Erythroblast (primary cell): ENCODE data around the gene RBM19.
A peak's percentile ranks its signal among the peaks of the same experiment; 100 is the strongest.
"Not testable (repeated sequence)": the region's sequence is repeated elsewhere in the genome, so short reads cannot be mapped to it uniquely, and the experiment has no call there.

Source experiments
- DNase-seq, 2 experiments: peaks; one replicate each; lab custom pipeline; 2025; lab: John Stamatoyannopoulos, UW
- GATA1 ChIP-seq: IDR thresholded peaks from 2 replicates; pipeline ENCODE4 v1.6.1; 2011; ENCODE audit warnings: low read depth, mild to moderate bottlenecking, control low read depth, low read length, moderate library complexity
- POLR2A ChIP-seq: IDR thresholded peaks from 2 replicates; pipeline ENCODE4 v1.6.1; 2011; ENCODE audit warnings: mild to moderate bottlenecking, low read length

The RBM19 gene

DNA sequence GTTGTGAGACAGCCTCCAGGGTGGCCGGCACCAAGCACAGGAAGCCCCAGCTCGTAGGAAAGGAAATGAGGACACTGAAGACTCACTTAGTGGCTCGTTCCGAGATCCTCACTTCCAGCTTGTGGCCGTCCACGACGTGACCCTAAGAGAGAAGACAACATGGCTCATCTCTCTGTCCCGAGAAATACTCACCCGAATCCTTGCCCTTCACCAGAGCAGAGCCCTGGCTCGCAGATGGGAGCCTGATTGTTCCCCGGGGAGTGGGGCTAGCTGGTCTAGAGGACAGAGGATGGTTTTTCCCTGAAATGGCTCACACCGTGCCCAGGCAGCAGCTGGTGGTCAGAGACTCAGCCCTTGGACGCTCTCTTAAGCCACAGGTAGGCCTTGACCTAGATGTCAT, 47.8 kb downstream of the RBM19 start:
- TF ChIP-seq POLR2A (no peak), GATA1 (no peak)

DNA sequence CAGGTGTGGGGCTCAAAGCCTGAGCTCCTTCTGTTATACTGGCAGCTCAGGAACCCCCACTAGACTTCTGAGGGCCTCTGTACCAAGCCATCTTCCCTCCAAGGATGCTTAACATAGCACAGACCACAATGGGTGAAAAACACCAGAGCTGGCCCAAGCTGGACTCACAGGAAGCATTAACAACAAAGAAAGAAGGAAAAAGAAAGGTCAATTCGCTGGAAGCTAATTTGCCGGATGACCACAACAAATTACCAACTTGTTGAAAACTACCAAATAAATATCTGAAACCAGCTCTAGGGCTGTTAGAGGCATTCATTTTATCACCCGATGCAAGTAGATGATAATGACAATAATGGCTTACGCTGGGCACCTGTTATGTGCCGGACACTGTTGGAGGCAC, 48.7 kb downstream of the RBM19 start:
- DNase-seq: no peak
- TF ChIP-seq POLR2A (no peak), GATA1 (no peak)

More for the DNA sequence above, 47.8 kb downstream of the RBM19 start:
- no peak for DNase-seq

DNA sequence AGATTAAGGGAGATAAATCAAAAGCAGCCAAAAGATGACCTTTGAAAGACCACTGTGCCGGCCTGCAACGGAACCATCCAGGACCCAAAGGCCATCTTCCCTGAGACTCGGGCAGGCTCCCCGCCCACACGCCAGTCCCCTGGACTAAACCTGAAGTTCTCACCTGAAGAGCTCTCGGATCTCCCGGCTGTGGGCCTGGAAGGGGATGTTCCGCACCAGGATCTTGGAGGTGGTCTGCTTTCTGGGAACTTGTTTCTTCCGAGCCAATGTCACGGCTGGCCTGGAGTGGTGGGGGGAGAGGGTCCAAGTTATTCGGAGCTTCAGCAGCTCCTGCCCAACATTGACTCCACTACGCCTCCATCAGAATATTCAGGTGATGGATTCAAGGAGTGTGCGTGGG, 51.3 kb downstream of the RBM19 start:
- TF ChIP-seq POLR2A: no peak
- TF ChIP-seq GATA1: no peak
- DNase-seq: no peak

DNA sequence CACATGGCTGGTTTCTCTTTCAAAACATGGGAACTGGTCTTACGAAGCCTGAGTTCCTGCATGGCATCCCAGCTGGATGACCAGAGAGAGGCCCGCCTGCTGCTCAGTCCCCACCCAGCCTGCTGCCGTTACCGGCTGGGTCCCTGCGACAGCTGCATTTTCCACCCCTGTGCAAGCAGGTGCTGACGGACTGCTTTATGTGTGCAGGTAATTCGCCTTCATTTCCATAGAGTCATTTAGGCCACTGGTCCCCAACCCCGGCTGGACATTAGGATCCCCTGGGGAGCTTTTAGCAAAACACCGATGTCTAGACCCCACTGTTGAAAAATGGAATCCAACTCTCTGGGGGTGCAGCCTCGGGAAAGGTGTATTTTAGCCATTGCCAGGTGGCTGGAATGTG, 51.9 kb downstream of the RBM19 start:
- no peak for TF ChIP-seq GATA1
- DNase-seq: no peak

DNA sequence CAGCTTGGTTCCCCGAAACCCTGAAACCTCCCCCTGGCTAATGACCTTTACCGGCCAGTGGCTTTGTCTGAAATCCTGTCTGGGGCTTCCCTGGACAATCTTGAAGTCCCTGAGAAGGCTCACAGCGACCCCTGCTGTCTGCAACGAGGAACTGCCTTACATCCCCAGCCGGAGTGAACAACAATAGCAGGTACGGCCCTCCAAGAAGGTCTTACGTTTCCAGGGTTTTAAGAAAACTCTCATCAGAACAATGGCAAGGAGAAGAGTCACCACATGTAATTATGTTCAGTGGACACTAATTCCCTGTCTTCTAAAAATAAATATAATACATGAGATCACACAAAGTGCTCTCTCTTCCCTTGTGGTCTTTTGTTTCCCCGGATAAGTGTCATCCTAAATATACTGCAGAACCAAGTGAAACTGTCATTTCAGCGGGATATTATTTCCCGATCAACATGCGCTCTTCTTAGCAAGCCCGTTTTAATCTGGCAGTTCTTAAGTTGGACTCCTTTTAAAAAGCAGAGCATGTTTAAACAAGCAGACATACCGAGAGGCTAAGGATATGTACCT, 53.3 kb downstream of the RBM19 start:
- TF ChIP-seq GATA1 (no peak), POLR2A (no peak)

DNA sequence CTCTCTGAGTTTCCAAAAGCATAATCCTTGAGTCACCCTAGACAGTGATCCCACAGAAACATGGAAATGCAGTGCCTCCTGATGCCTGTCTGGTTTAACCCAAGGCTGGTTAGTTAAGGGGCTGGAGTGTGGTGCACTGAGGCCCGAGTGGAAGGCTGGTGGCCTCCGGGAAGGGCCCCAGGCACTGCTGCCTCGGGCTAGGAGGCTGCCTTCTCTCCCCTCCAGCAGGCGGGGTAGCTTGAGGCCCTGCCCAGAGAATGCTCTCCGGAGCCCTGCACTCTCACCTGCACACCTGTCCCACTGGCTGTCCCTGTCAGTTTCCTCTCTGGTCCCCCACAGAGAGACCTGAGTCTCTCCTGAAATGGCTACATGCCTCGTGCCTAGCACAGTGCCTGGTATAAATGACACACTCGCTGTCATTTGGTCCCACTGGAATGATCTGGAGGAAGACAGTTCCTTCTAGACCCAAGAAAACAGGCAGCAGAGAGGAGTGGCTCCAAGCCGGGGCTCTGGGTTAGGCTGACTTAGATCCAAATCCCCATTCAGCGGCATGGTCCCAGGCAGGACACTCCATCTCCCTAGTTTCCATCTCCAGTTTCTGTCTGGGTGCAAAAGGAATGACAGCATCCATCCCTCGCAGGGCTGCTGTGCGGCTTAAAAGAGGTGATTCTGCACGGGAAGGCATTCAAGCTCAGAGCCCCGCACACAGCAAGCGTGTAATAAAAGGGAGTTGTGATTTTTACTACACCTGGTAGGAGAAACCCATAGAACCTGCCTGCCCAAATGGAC, 54.0 kb downstream of the RBM19 start:
- TF ChIP-seq GATA1 (no peak), POLR2A (no peak)
- DNase-seq: no peak

More for the DNA sequence above, 53.3 kb downstream of the RBM19 start:
- DNase-seq: peak; percentile 68 to 81

DNA sequence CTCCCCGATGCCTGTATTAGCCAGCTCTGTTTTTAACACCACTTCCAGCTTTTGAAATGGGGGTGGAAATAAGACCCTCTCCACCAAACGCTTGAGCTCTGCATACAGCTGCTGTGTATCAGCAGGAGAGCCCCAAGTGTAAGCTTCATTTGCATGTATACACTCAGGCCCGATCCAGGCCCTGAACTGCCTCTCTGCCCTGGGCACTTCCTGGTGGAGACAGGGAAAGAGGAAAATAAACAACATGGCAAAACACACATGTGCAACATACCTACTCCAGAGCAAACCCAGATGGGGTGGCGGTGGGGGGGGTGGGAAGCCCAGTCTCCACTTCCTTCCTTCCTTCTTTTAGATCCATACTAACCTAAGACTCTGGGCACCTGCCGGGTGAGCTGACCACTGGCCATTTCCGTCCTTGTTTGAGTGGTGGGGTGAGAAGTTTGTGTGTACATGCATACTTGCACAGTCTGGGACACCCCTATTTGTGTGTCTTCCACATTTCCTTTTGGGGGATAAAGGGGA, 55.3 kb downstream of the RBM19 start:
- TF ChIP-seq GATA1 (no peak), POLR2A (no peak)
- no peak for DNase-seq

DNA sequence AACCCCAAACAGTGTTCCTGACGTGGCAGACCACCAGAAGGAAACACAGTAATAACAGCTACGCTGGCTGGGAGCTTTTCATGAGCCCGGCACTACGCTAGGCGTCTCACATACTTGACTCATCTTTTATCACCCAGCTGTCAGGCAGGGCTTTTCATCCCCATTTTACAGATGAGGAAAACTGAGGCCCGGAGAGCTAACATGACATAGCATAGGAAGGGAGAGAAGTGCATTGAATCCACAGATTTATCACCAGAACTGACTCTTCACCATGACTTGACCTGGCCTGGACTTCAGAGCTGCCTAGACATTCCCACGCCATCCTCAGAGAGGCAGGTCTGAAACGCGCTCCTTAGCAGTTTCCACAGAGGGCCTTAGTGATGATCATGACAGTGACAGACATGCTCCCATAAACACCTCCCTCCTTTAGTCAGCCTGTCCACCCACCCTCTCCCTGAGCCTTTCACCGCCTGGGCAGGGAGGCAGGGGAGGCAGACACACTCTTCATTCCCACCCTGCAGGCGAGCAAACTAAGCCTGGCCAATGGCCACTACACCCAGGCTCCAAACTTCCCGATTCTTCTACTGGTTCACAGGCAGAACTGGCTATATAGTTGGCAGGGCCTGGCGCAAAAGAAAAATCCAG, 56.2 kb downstream of the RBM19 start:
- TF ChIP-seq POLR2A (no peak), GATA1 (no peak)
- no peak for DNase-seq

DNA sequence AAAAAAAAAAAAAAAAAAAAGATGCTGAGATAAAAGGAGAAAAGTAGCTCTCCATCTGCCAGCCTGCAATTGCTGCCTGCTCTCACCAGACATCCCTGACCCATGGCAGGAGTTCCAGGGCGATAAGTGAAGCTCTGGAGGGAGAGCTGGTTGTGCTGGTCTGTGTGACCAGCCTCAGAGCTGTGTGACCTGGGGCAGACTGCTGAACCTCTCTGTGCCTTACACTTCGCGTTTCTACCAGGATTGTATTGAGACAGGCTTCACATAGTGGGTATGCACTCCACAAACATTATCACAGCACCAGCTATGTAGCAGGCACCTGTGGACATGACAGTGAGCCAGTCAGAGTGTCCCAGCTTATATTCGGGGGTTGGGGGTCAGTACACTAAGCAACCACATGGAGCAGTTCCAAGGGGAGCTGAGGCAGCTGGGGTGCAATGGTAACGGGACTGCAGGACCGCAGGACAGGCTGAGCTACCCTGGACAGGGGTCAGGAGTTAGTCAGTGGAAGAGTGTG, 57.5 kb downstream of the RBM19 start:
- DNase-seq: no peak
- TF ChIP-seq GATA1: no peak
- no peak for TF ChIP-seq POLR2A

DNA sequence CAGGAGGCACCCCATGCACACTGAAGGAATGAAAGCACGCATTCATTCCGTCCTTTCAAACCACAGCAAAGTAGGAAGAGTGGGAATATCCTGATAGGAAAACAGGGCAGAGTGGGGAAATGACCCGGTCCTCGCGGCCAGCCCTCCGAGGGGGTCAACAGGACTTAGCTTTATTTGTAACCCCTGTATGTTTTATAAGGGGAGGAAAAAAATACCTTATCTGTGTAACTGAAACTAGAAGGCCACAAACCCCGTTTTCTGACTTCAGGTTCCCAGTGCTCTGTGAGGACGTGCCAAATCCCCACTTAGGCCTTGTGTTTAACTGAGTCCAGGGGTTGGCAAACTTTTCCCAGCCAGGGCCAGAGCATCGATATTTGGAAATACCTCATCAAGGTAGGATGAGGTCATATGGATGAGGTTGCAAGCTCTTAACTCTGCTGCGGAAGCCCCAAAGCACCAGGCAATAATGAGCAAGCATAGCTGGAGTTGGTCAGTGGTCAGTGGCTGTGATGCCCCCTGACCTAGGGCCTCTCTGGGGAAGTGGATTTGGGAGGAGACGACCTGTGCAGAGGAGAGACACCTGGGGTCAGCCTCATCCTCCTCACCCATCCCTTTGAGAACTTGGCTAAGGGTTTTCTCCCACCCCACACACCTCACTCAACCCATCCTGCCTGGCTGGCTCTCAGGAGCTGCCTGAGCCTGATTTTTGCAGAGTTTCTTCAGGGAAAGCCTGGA, 58.5 kb downstream of the RBM19 start:
- no peak for TF ChIP-seq POLR2A
- TF ChIP-seq GATA1: no peak
- DNase-seq: no peak

DNA sequence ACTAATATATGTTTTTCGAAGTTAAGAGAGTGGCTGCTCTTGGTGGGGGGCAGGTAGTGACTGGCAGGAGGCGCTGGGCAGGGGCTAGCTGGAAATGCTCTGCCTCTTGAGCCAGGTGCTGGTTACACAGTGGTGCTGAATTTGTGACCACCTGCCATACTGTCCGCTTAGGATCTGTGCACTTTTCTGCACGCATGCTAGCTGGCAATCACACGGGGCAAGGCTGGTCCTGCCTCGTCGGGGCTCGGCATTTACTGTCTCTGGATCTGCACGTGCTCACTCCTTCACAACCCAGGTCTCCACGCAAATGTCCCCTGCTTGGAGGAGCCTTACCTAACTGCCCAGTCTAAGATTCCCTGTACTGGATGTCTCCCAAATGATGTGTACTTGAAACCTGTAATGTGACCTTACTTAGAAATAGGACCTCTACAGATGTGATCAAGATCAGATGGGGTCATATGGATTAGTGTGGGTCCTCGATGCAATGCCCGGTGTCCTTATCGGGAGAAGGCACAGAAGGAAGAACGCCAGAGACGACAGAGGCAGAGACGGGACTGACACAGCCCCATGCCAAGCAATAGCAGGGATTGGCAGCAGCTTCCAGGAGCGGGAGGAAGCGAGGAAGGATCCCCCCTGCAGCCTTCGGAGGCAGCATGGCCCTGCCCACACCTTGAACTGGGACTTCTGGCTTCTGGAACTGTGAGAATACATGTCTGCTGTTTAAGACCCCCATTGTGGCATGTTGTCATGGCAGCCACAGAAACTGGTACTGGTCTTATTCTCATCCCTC, 59.5 kb downstream of the RBM19 start:
- TF ChIP-seq POLR2A (no peak), GATA1 (no peak)
- DNase-seq: no peak

DNA sequence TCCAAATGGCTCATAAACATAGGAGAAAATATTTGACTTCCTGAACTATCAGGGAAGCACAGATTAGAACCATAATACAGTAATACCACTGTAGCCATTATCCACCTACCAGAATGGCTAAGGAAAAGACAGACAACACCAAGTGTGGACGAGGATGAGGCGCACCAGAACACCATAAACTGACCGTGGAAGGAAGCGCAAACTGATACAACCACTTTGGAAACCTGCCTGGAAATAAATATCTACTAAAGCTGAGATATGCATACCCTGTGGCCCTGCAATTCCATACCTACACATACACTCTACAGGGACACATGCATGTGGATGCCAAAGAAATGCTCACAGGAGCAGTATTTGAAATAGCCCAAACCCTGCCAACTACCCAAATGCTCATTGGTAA, 60.3 kb downstream of the RBM19 start:
- TF ChIP-seq GATA1 (no peak), POLR2A (no peak)
- no peak for DNase-seq

DNA sequence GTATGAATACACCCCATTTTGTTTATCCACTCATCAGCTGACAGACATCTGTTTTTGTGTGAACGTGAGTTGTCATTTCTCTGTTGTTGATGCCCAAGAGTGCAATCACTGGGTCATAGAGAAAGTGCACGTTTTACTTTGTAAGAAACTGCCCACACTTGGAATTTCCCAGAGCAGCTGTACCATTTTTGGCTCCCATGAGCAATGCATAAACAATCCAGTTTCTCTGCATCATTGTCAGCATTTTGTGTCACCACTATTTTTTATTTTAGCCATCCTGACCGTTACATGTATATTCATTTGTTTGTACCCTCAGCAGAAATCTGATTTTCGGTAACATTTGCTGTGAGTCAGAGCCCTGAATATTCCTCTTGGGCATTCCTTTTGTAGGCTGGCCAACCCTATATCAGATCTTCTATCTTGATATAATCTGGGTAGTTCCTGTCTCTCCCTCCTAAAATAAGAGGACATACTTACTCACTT, 62.7 kb downstream of the RBM19 start:
- no peak for DNase-seq
- no peak for TF ChIP-seq GATA1
- no peak for TF ChIP-seq POLR2A

DNA sequence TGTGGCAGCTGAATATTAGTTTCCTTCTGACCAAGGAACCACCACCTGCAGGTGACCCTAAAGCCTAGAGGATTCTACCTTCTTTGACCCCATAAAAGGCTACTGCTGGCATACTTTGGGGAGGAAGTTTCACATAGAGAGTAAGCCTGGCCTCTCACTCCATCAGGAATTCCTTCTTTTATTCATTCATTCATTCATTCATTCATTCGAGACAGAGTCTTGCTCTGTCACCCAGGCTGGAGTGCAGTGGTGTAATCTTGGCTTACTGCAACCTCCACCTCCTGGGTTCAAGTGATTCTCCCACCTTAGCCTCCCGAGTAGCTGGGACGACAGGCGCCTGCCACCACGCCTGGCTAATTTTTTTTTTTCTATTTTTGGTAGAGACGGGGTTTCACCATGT, 64.8 kb downstream of the RBM19 start:
- not testable (repeated sequence) for DNase-seq
